GM21515 (cell line): Measurements from ENCODE around the gene GLRA3.
"Not testable (repeated sequence)": the region's sequence is repeated elsewhere in the genome, so short reads cannot be mapped to it uniquely, and the experiment has no call there.

ENCODE experiments used
- ATAC-seq: cut with Tn5 transposase; IDR thresholded peaks from one replicate; pipeline ENCODE4 v1.9.1; 2021; ENCODE audit not compliant: unreplicated experiment

Gene GLRA3

GRCh38 chr4:174669270-174669669 lies 159.8 kb downstream of the GLRA3 start:
- no peak for ATAC-seq

- no peak for ATAC-seq
Measured at GRCh38 chr4:174665799-174666198, 163.2 kb downstream of the GLRA3 start.

GRCh38 chr4:174663216-174663615 lies 165.8 kb downstream of the GLRA3 start:
- ATAC-seq = no peak

- ATAC-seq = no peak
Measured at GRCh38 chr4:174658246-174658645, 170.8 kb downstream of the GLRA3 start.

- ATAC-seq = no peak
Measured at GRCh38 chr4:174657472-174657871, 171.6 kb downstream of the GLRA3 start.

- ATAC-seq = no peak
Measured at GRCh38 chr4:174654634-174655033, 174.4 kb downstream of the GLRA3 start.

GRCh38 chr4:174650711-174651355 lies 178.2 kb downstream of the GLRA3 start:
- ATAC-seq = no peak

- no peak for ATAC-seq
Measured at GRCh38 chr4:174648812-174649211, 180.2 kb downstream of the GLRA3 start.

GRCh38 chr4:174646326-174646725 lies 182.7 kb downstream of the GLRA3 start:
- no peak for ATAC-seq

- no peak for ATAC-seq
Measured at GRCh38 chr4:174640146-174640545, 188.9 kb downstream of the GLRA3 start.

- ATAC-seq = no peak
Measured at GRCh38 chr4:174635732-174636131, 193.3 kb downstream of the GLRA3 start.

- no peak for ATAC-seq
Measured at GRCh38 chr4:174633399-174633798, 195.6 kb downstream of the GLRA3 start.

- peak; percentile 62 for ATAC-seq
Measured at GRCh38 chr4:174631901-174632758, 196.9 kb downstream of the GLRA3 start.

- ATAC-seq = not testable (repeated sequence)
Measured at GRCh38 chr4:174629907-174630450, 199.1 kb downstream of the GLRA3 start.

- no peak for ATAC-seq
Measured at GRCh38 chr4:174629265-174629664, 199.8 kb downstream of the GLRA3 start.

- ATAC-seq = no peak
Measured at GRCh38 chr4:174628191-174628590, 200.9 kb downstream of the GLRA3 start.

GRCh38 chr4:174627473-174627872 lies 201.6 kb downstream of the GLRA3 start:
- ATAC-seq = no peak

GRCh38 chr4:174626342-174627008 lies 202.6 kb downstream of the GLRA3 start:
- no peak for ATAC-seq

- no peak for ATAC-seq
Measured at GRCh38 chr4:174616661-174617060, 212.4 kb downstream of the GLRA3 start.

GRCh38 chr4:174613979-174614378 lies 215.1 kb downstream of the GLRA3 start:
- no peak for ATAC-seq

- ATAC-seq = no peak
Measured at GRCh38 chr4:174611792-174612191, 217.3 kb downstream of the GLRA3 start.

GRCh38 chr4:174607792-174608191 lies 221.3 kb downstream of the GLRA3 start:
- no peak for ATAC-seq
